Measurements from ENCODE around the gene STIP1. TPM values are rescaled to one million over a fixed set of nuclear protein-coding genes. Genes with fewer than 3 reads are reported as not detected.

STIP1 gene
- total and polyA plus RNA-seq, 9 of the 15 experiments (the other 6 are each of a cell fraction or from before 2014, with no cell fraction given), result 58.1 to 465 (median 346) TPM

DNA sequence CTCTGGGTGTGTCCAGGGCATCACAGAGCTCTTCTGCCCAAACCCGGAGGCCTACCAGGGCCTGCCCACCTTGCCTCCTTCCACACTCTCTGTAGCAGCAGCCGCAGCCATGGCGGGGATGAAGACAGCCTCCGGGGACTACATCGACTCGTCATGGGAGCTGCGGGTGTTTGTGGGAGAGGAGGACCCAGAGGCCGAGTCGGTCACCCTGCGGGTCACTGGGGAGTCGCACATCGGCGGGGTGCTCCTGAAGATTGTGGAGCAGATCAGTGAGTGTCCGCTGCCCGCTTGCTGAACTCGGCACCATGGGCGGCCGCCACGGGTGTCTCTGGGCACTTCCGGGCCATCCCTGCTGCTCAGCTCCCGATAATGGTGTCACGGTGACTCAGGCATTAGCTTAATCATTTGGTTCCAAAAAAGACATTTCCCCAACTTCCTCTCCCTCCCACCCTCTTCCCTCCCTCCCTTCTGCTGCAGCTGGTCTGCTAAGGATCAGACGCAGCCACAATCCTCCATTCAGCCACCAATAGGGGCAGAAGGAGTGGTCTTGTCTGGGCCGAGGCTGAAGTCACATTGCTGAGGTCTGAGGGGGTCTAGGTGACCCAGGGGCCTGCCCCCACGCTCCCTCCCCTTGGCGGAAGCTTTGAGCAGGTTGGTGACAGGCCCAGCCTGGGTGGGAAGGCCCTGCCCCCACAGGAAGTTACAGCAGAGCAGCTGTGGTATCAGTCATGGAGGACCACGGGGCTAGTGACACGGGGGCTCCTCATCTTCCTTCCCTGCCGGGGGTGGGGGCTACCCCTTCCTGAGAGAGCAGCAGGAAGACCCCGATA, 21.5 kb downstream of the STIP1 start (continued):
- TF ChIP-seq HNRNPK (IDR thresholded peaks at IDR 0.05; ENCODE audit: low read depth, low read length, poor library complexity, severe bottlenecking), result no peak
- peak; percentile 35 for TF ChIP-seq NEUROD1 (IDR thresholded peaks at IDR 0.05; ENCODE audit: borderline replicate concordance, low read depth, low read length, partially characterized antibody)
- peak; percentile 76 for TF ChIP-seq NCOR1 (IDR thresholded peaks at IDR 0.05)
- TF ChIP-seq RHOXF2B (CRISPR knock-in tag; conservative IDR thresholded peaks at IDR 0.05), result no peak
- TF ChIP-seq POLR2B (IDR thresholded peaks at IDR 0.05; ENCODE audit: low read depth, partially characterized antibody), result peak; percentile 86
- TF ChIP-seq NR2C2 (CRISPR knock-in tag; IDR thresholded peaks at IDR 0.05), result no peak; the same call in 1 of the 2 replicates
- TF ChIP-seq NR2C2 (tag; IDR thresholded peaks at IDR 0.05), result peak; percentile 77
- TF ChIP-seq ZNF436 (CRISPR knock-in tag; IDR thresholded peaks at IDR 0.05), result no peak
- TF ChIP-seq, protein P1, sequence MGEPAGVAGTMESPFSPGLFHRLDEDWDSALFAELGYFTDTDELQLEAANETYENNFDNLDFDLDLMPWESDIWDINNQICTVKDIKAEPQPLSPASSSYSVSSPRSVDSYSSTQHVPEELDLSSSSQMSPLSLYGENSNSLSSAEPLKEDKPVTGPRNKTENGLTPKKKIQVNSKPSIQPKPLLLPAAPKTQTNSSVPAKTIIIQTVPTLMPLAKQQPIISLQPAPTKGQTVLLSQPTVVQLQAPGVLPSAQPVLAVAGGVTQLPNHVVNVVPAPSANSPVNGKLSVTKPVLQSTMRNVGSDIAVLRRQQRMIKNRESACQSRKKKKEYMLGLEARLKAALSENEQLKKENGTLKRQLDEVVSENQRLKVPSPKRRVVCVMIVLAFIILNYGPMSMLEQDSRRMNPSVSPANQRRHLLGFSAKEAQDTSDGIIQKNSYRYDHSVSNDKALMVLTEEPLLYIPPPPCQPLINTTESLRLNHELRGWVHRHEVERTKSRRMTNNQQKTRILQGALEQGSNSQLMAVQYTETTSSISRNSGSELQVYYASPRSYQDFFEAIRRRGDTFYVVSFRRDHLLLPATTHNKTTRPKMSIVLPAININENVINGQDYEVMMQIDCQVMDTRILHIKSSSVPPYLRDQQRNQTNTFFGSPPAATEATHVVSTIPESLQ (CRISPR knock-in tag; IDR thresholded peaks at IDR 0.05), result no peak; the same call in 1 of the 2 replicates
- TF ChIP-seq NRF1 (conservative IDR thresholded peaks at IDR 0.05 in 1 of 2, IDR thresholded peaks at IDR 0.05 in 1 of 2), result peak; percentile 29 to 46; a peak in 3 of 4 replicates
- peak; percentile 65 for TF ChIP-seq SMAD1 (IDR thresholded peaks at IDR 0.05; ENCODE audit: low read depth, low read length, partially characterized antibody)
- peak; percentile 10; the same call in 1 of the 2 replicates for TF ChIP-seq HCFC1 (IDR thresholded peaks at IDR 0.05; ENCODE audit: low read depth, low read length)
- TF ChIP-seq ZFPM2 (CRISPR knock-in tag; IDR thresholded peaks at IDR 0.05), result no peak
- peak; percentile 50; the same call in 1 of the 2 replicates for TF ChIP-seq E2F3 (CRISPR knock-in tag; IDR thresholded peaks at IDR 0.05)
- TF ChIP-seq HMGN3 (IDR thresholded peaks at IDR 0.05; ENCODE audit: borderline replicate concordance, extremely low read depth, insufficient read length, low read depth, low read length), result peak; percentile 45
- TF ChIP-seq, protein P2, sequence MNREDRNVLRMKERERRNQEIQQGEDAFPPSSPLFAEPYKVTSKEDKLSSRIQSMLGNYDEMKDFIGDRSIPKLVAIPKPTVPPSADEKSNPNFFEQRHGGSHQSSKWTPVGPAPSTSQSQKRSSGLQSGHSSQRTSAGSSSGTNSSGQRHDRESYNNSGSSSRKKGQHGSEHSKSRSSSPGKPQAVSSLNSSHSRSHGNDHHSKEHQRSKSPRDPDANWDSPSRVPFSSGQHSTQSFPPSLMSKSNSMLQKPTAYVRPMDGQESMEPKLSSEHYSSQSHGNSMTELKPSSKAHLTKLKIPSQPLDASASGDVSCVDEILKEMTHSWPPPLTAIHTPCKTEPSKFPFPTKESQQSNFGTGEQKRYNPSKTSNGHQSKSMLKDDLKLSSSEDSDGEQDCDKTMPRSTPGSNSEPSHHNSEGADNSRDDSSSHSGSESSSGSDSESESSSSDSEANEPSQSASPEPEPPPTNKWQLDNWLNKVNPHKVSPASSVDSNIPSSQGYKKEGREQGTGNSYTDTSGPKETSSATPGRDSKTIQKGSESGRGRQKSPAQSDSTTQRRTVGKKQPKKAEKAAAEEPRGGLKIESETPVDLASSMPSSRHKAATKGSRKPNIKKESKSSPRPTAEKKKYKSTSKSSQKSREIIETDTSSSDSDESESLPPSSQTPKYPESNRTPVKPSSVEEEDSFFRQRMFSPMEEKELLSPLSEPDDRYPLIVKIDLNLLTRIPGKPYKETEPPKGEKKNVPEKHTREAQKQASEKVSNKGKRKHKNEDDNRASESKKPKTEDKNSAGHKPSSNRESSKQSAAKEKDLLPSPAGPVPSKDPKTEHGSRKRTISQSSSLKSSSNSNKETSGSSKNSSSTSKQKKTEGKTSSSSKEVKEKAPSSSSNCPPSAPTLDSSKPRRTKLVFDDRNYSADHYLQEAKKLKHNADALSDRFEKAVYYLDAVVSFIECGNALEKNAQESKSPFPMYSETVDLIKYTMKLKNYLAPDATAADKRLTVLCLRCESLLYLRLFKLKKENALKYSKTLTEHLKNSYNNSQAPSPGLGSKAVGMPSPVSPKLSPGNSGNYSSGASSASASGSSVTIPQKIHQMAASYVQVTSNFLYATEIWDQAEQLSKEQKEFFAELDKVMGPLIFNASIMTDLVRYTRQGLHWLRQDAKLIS (CRISPR knock-in tag; IDR thresholded peaks at IDR 0.05), result peak; percentile 25
- TF ChIP-seq, protein P3, sequence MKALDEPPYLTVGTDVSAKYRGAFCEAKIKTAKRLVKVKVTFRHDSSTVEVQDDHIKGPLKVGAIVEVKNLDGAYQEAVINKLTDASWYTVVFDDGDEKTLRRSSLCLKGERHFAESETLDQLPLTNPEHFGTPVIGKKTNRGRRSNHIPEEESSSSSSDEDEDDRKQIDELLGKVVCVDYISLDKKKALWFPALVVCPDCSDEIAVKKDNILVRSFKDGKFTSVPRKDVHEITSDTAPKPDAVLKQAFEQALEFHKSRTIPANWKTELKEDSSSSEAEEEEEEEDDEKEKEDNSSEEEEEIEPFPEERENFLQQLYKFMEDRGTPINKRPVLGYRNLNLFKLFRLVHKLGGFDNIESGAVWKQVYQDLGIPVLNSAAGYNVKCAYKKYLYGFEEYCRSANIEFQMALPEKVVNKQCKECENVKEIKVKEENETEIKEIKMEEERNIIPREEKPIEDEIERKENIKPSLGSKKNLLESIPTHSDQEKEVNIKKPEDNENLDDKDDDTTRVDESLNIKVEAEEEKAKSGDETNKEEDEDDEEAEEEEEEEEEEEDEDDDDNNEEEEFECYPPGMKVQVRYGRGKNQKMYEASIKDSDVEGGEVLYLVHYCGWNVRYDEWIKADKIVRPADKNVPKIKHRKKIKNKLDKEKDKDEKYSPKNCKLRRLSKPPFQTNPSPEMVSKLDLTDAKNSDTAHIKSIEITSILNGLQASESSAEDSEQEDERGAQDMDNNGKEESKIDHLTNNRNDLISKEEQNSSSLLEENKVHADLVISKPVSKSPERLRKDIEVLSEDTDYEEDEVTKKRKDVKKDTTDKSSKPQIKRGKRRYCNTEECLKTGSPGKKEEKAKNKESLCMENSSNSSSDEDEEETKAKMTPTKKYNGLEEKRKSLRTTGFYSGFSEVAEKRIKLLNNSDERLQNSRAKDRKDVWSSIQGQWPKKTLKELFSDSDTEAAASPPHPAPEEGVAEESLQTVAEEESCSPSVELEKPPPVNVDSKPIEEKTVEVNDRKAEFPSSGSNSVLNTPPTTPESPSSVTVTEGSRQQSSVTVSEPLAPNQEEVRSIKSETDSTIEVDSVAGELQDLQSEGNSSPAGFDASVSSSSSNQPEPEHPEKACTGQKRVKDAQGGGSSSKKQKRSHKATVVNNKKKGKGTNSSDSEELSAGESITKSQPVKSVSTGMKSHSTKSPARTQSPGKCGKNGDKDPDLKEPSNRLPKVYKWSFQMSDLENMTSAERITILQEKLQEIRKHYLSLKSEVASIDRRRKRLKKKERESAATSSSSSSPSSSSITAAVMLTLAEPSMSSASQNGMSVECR (CRISPR knock-in tag; IDR thresholded peaks at IDR 0.05), result peak; percentile 90
